Inflammatory macrophage treated with lipopolysaccharide for 1 hour (primary cell): ENCODE measurements around the gene BRI3BP.
"Not testable (repeated sequence)": the region's sequence is repeated elsewhere in the genome, so short reads cannot be mapped to it uniquely, and the experiment has no call there.

Source experiments
- DNase-seq, 2 donors: peaks; one replicate each; pipeline ENCODE4 v3.0.0-alpha.2; 2020 to 2022

Gene BRI3BP

DNA sequence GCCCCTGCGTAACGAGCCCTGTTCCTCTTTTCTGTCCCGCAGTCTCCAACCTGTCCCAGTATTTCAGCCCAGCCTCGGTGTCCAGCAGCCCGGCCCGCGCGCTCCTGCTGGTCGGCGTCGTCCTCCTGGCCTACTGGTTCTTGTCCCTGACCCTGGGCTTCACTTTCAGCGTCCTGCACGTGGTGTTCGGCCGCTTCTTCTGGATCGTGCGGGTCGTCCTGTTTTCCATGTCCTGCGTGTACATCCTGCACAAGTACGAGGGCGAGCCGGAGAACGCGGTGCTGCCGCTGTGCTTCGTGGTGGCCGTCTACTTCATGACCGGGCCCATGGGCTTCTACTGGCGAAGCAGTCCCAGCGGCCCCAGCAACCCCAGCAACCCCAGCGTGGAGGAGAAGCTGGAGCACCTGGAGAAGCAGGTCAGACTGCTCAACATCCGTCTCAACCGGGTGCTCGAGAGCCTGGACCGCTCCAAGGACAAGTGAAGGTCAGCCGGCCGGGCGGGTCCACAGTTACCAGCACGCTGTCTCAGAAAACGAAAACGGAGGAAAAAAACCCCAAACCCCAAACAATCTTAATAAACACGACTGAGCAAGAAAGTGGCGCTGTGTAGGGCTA is 31.6 kb downstream of the BRI3BP start:
- no peak for DNase-seq

GRCh38 chr12:125025606-125026235 is 32.3 kb downstream of the BRI3BP start:
- no peak for DNase-seq

- DNase-seq = no peak
These were observed 34.7 kb downstream of the BRI3BP start for GRCh38 chr12:125028106-125028505.

DNA sequence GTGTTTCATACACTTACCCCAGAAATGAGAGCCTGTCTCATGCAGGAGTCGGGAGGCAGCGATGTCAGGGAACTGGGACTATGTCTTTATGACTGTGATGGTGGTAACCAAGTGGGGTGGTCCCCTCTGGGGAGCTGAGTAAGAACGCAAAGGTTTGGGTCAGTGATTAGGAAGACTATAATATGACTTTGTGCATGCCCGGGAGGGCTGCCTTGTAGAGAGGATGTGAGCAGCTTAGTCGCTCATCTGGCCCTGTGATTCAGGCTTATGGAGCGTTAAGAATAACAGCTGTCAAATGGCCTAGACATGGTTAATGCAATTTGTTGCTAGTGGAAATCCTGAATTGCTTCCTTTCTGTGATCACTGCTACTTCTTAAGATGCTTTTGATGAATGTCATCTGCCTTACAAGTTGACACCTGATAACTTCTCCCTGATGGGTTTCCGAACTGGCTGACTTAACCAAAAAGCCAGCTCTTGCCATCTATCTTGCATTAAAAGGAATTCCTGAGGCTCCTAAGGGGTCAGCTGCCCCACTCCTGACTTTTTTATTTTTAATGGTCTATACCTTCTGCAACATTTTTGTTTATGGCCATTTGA is 36.4 kb downstream of the BRI3BP start:
- no peak for DNase-seq

DNA sequence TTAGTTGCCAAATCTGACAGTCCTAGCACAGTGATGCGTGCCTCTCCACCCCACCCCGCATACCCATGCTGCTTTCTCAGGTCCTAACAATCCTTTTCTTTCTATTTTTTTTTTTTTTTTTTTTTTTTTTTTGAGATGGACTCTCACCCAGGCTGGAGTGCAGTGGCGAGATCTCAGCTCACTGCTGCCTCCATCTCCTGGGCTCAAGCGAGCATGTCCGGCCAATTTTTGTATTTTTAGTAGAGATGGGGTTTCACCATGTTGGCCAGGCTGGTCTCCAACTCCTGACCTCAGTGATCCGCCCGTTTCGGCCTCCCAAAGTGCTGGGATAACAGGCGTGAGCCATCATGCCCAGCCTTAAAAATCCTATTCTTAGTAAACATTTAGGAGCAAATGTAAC is 38.0 kb downstream of the BRI3BP start:
- DNase-seq = not testable (repeated sequence)

- DNase-seq = no peak
These were observed 39.2 kb downstream of the BRI3BP start for GRCh38 chr12:125032466-125033152.

- DNase-seq = no peak
These were observed 39.8 kb downstream of the BRI3BP start for GRCh38 chr12:125033288-125033687.

- DNase-seq = no peak
These were observed 45.7 kb downstream of the BRI3BP start for GRCh38 chr12:125038976-125039625.

DNA sequence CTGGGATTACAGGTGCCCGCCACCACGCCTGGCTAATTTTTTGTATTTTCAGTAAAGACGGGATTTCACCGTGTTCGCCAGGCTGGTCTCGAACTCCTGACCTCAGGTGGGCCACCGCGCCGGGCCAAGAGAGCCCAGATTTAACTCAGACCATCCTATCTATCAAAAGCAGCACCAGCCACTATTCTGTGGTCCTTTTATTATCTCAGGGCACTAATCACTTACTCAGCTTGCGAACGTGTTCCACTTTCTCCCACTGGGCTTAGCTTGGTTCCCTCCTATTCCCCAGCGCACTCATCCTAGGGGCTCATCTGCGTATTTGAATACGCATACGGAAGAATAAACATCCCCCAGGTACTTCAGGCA is 55.6 kb downstream of the BRI3BP start:
- DNase-seq = no peak

DNA sequence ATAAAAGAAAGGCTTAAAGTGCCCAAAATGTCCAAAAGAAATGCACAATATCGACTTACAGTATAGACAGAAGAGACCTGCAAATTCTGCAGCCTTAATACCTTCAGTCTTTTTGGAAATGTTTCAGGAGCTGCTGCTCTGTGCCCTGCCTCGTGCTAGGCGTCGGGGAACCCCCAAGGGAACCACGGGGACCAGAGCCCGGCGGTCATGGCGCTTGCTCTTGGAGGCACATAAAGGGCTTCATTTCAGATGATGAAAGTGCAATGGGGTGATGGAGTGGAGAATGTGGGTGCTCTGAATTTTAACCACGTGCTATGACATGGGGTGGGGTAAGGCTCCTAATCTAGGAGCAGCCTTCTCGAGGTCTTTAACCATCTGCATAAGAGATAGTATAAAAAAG is 57.0 kb downstream of the BRI3BP start:
- no peak for DNase-seq

- DNase-seq = no peak
These were observed 57.4 kb downstream of the BRI3BP start for GRCh38 chr12:125050868-125051267.

DNA sequence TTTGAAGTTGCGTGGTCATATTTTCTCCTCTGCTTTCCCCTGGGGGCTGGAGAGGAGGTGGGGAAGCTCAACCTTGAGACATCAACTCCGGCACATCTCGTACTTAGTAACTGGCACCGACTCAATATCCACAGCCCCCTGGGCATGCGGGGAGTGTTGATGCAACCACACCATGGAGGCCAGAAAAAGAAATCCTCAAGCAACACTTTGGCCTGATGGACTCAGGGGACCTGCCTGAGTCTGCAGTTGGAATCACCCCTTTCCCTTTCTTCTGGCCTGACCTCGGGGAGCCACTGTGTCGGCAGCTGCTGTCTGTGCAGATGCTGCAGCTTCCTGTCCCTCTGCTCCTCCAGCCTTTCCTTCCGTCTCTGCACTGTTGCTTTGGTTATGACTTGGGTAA is 60.4 kb downstream of the BRI3BP start:
- DNase-seq = no peak

- DNase-seq = no peak
These were observed 62.1 kb downstream of the BRI3BP start for GRCh38 chr12:125055591-125055990.

- DNase-seq = no peak
These were observed 62.9 kb downstream of the BRI3BP start for GRCh38 chr12:125056306-125056705.

- no peak for DNase-seq
These were observed 64.3 kb downstream of the BRI3BP start for GRCh38 chr12:125057708-125058107.

GRCh38 chr12:125061229-125061628 is 67.8 kb downstream of the BRI3BP start:
- no peak for DNase-seq

DNA sequence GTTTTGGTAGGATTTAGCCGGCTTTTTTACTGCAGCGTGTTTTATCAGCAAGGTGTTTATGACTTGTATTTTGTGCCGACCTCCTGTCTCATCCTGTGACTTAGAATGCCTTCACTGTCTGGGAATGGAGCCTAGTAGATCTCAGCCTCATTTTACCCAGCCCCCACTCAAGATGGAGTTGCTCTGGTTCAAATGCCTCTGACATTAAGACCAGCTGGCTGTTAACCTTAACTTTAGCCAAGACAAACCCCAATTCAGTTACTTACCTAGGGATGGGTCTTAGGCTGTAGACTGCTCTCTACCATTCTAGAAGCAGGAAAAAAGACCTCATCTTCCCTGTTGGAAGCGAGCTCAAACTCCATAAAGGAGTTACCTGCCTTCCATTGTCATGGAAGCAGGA is 70.1 kb downstream of the BRI3BP start:
- DNase-seq = not testable (repeated sequence)

- DNase-seq = no peak
These were observed 71.0 kb downstream of the BRI3BP start for GRCh38 chr12:125064492-125064891.

DNA sequence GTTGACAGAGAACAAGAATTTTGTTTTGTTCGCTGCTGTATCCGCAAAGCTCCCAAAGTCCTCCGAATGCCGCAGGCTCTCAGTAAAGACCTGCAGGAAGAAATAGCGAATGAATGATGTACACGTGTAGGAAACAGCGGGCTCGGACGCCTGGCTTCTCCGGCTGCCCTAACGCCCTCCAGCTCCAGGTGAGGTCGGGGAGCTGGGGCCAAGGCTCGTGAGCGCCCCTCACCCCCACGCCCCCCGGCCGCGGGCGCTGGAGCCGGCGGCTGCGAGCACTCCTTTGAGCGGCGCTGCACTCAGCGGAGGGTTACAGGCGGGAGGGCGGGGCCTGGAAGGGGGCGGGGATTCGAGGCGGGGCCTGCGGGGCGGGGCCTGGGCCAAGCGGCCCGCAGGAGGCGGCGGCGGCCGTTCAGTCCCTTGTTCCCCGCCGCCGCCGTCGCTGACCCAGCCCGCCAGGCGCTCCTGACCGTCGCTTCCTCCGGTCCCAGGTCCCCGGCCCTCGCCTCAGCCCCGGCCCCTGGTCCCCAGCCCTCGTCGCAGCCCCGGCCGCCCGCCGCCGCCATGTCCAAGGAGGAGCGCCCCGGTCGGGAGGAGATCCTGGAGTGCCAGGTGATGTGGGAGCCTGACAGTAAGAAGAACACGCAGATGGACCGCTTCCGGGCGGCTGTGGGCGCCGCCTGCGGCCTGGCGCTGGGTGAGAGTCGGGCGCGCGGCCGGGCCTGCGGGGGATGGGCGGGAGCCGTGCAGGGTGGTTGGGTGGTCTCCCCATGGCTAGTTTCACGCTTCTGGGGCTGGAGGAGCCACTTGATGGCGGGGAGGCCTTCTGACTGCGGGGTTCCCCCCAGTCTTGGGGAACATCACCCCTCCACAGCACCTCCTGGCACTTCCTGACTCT is 71.8 kb downstream of the BRI3BP start, which contains the start of gene AACS:
Gene AACS (plus strand): TSS at position 415 of the 898 bp plus-strand sequence. CDS start 150 bp downstream, at position 565.
- peak; percentile 52 to 79 for DNase-seq

- no peak for DNase-seq
These were observed 72.6 kb downstream of the BRI3BP start for GRCh38 chr12:125065919-125066570.

DNA sequence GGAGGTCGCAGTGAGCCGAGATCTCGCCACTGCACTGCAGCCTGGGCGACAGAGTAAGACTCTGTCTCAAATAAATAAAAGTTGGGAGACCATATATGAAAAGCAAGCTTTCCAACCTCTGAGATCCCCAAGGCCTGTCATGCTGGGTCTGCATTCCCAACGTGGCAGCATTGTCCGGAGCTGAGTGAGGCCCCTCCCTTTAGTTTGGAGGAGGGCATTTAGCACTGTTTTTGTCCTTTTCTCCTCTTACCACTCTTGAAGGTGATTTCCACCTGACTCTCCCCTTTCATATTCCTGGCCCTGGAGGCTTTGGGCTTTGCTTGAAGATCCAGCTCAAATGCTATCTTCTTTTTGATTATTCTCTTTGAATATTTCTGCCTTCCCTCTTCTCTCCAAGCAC is 74.9 kb downstream of the BRI3BP start:
- DNase-seq = no peak

DNA sequence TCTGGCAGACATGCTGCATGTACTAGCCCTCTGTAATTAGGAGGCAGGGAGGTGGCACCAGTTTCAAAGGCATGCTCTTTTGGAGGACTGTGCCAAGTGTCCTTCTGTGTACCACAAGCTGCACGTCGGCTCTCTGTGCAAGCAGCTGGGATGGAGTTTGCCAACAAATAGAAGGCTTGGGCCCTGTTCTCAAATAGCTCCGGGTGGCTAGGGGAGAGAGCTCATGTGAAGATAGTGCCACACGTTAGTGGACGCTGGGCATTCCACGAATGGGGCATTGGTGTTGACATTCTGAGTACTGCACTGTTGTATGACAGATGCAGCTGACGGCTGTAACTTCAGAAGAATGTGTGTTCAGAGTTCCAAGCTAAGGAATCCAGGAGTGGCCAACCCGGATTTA is 76.2 kb downstream of the BRI3BP start:
- DNase-seq = no peak
